Mesothelial cell of epicardium (in vitro differentiated cells): ENCODE results near the gene GPC3. TPM values are rescaled to one million over a fixed set of nuclear protein-coding genes. Genes with fewer than 3 reads are reported as not detected.

Source experiments
- DNase-seq, 2 experiments: peaks; one replicate each; pipeline ENCODE4 v3.0.0; 2021; ENCODE audit warnings: low spot score in 2 of 2; ENCODE audit not compliant: unreplicated experiment in 2 of 2
- H3K27ac Mint-ChIP-seq: 2 replicates; pipeline ENCODE4 v1.8.0; 2021; ENCODE audit warnings: mixed read lengths
- H3K27me3 Mint-ChIP-seq: 2 replicates; pipeline ENCODE4 v1.8.0; 2021; ENCODE audit warnings: low read depth, mixed read lengths
- H3K36me3 Mint-ChIP-seq: 2 replicates; pipeline ENCODE4 v1.8.0; 2021; ENCODE audit warnings: mixed read lengths
- H3K4me1 Mint-ChIP-seq: 2 replicates; pipeline ENCODE4 v1.8.0; 2021; ENCODE audit warnings: mixed read lengths
- H3K4me3 Mint-ChIP-seq: 2 replicates; pipeline ENCODE4 v1.8.0; 2021; ENCODE audit warnings: mild to moderate bottlenecking, moderate library complexity, mixed read lengths
- H3K9me3 Mint-ChIP-seq: 2 replicates; pipeline ENCODE4 v1.8.0; 2021; ENCODE audit warnings: mixed read lengths
- CTCF ChIP-seq: fragments of 200-600 bp; sonication (generic); IDR thresholded peaks from one replicate; pipeline ENCODE4 v1.5.0; 2021; ENCODE audit warnings: antibody characterized with exemption; ENCODE audit not compliant: unreplicated experiment
- total RNA-seq: library from RNA; stranded (reverse); gene quantifications from 3 replicates; pipeline ENCODE4 v1.2.1, GENCODE V29; 2021

Gene GPC3
- total RNA-seq, 1 donor from 2014 or later: 864 TPM

GRCh38 chrX:133574716-133575115 is 410.7 kb downstream of the GPC3 start:
- peaks cover 27% of the 10 kb centered on the region for H3K36me3 Mint-ChIP-seq
- TF ChIP-seq CTCF: no peak
- peaks cover 14% of the 10 kb centered on the region for H3K9me3 Mint-ChIP-seq
- DNase-seq: no peak
- peaks cover 12% of the 10 kb centered on the region for H3K4me1 Mint-ChIP-seq
- H3K27ac Mint-ChIP-seq: peak overlapping the region; percentile 33
- H3K4me3 Mint-ChIP-seq: no peak overlapping the region
- no peaks in the 10 kb centered on the region for H3K27me3 Mint-ChIP-seq

- Mint-ChIP-seq H3K36me3 (peaks cover 21% of the 10 kb centered on the region), H3K27me3 (no peaks in the 10 kb centered on the region), H3K27ac (no peak overlapping the region), H3K9me3 (peaks cover 14% of the 10 kb centered on the region), H3K4me3 (no peak overlapping the region), H3K4me1 (peaks cover 13% of the 10 kb centered on the region)
- TF ChIP-seq CTCF: no peak
- DNase-seq: no peak
These were observed 414.8 kb downstream of the GPC3 start for GRCh38 chrX:133570549-133570948.

GRCh38 chrX:133569217-133569616 is 416.2 kb downstream of the GPC3 start:
- Mint-ChIP-seq H3K27me3 (no peaks in the 10 kb centered on the region), H3K27ac (no peak overlapping the region), H3K36me3 (peaks cover 28% of the 10 kb centered on the region), H3K9me3 (peaks cover 14% of the 10 kb centered on the region), H3K4me3 (no peak overlapping the region), H3K4me1 (peaks cover 9% of the 10 kb centered on the region)
- no peak for DNase-seq
- TF ChIP-seq CTCF: no peak

- TF ChIP-seq CTCF: no peak
- H3K27me3 Mint-ChIP-seq: no peaks in the 10 kb centered on the region
- H3K9me3 Mint-ChIP-seq: peaks cover 11% of the 10 kb centered on the region
- no peak for DNase-seq
- peaks cover 15% of the 10 kb centered on the region for H3K4me1 Mint-ChIP-seq
- H3K4me3 Mint-ChIP-seq: no peak overlapping the region
- no peak overlapping the region for H3K27ac Mint-ChIP-seq
- peaks cover 22% of the 10 kb centered on the region for H3K36me3 Mint-ChIP-seq
These were observed 417.3 kb downstream of the GPC3 start for GRCh38 chrX:133568109-133568508.

GRCh38 chrX:133566876-133567275 is 418.5 kb downstream of the GPC3 start:
- peaks cover 21% of the 10 kb centered on the region for H3K4me1 Mint-ChIP-seq
- no peak for TF ChIP-seq CTCF
- no peak overlapping the region for H3K4me3 Mint-ChIP-seq
- H3K36me3 Mint-ChIP-seq: peaks cover 12% of the 10 kb centered on the region
- no peaks in the 10 kb centered on the region for H3K27me3 Mint-ChIP-seq
- no peak overlapping the region for H3K27ac Mint-ChIP-seq
- H3K9me3 Mint-ChIP-seq: peaks cover under 1% of the 10 kb centered on the region
- DNase-seq: no peak

- Mint-ChIP-seq H3K27ac (peak overlapping the region; percentile 77), H3K27me3 (no peaks in the 10 kb centered on the region), H3K36me3 (peaks cover 12% of the 10 kb centered on the region), H3K9me3 (no peaks in the 10 kb centered on the region), H3K4me3 (no peak overlapping the region), H3K4me1 (peaks cover 21% of the 10 kb centered on the region)
- DNase-seq: no peak
- no peak for TF ChIP-seq CTCF
These were observed 421.7 kb downstream of the GPC3 start for GRCh38 chrX:133563705-133564104.
